ENCODE results near the gene C1orf226. TPM values are rescaled to one million over a fixed set of nuclear protein-coding genes. Genes with fewer than 3 reads are reported as not detected.
"Not testable (repeated sequence)": the region's sequence is repeated elsewhere in the genome, so short reads cannot be mapped to it uniquely, and the experiment has no call there.

The C1orf226 gene
- total and polyA plus RNA-seq, 3 donors from 2014 or later: 4.2 to 7.5 (median 6.5) TPM

GRCh38 chr1:162343470-162343869, 38.1 kb upstream of the C1orf226 start:
- no peak for DNase-seq
- Histone ChIP-seq H3K27ac (no peak overlapping the region), H3K4me1 (no peaks in the 10 kb centered on the region), H3K9me3 (no peaks in the 10 kb centered on the region), H3K4me3 (no peak overlapping the region), H3K27me3 (no peaks in the 10 kb centered on the region), H3K36me3 (ENCODE audit: low read depth, missing control alignments) (no peaks in the 10 kb centered on the region)
- intact Hi-C loops (cut with DNase I; ENCODE audit: low total_unique reads): no loop called here
- TF ChIP-seq POLR2A (IDR thresholded peaks at IDR 0.05) (no peak), CTCF (IDR thresholded peaks at IDR 0.05) (no peak)
- WGBS, 2 donors: 90 to 93% methylated on average over 5 of the region's 5 CpGs

GRCh38 chr1:162347281-162347680, 34.2 kb upstream of the C1orf226 start:
- WGBS, 2 donors: 64 to 67% methylated on average over 3 of the region's 3 CpGs

GRCh38 chr1:162349635-162350330, 31.7 kb upstream of the C1orf226 start:
- Histone ChIP-seq H3K4me3 (no peak overlapping the region), H3K9me3 (no peaks in the 10 kb centered on the region), H3K36me3 (ENCODE audit: low read depth, missing control alignments) (no peaks in the 10 kb centered on the region), H3K27ac (no peak overlapping the region), H3K27me3 (no peaks in the 10 kb centered on the region), H3K4me1 (no peaks in the 10 kb centered on the region)
- 59 to 69% methylated on average over 11 of the region's 11 CpGs for WGBS, 2 donors
- TF ChIP-seq POLR2A (IDR thresholded peaks at IDR 0.05): no peak
- TF ChIP-seq CTCF (IDR thresholded peaks at IDR 0.05): no peak
- intact Hi-C loops (cut with DNase I; ENCODE audit: low total_unique reads): no loop called here
- DNase-seq: no peak

More at GRCh38 chr1:162347281-162347680, 34.2 kb upstream of the C1orf226 start:
- Histone ChIP-seq H3K4me3 (no peak overlapping the region), H3K27ac (no peak overlapping the region), H3K4me1 (no peaks in the 10 kb centered on the region), H3K9me3 (no peaks in the 10 kb centered on the region), H3K36me3 (ENCODE audit: low read depth, missing control alignments) (no peaks in the 10 kb centered on the region), H3K27me3 (no peaks in the 10 kb centered on the region)
- TF ChIP-seq POLR2A (IDR thresholded peaks at IDR 0.05) (no peak), CTCF (IDR thresholded peaks at IDR 0.05) (no peak)
- intact Hi-C loops (cut with DNase I; ENCODE audit: low total_unique reads): no loop called here
- DNase-seq: no peak

- Histone ChIP-seq H3K4me1 (no peaks in the 10 kb centered on the region), H3K9me3 (no peaks in the 10 kb centered on the region), H3K27ac (no peak overlapping the region), H3K36me3 (ENCODE audit: low read depth, missing control alignments) (no peaks in the 10 kb centered on the region), H3K4me3 (no peak overlapping the region), H3K27me3 (no peaks in the 10 kb centered on the region)
- intact Hi-C loops (cut with DNase I; ENCODE audit: low total_unique reads): no loop called here
- WGBS, 2 donors: 68 to 77% methylated on average over 6 of the region's 6 CpGs
- no peak for DNase-seq
- TF ChIP-seq POLR2A (IDR thresholded peaks at IDR 0.05) (no peak), CTCF (IDR thresholded peaks at IDR 0.05) (no peak)
Measured at GRCh38 chr1:162351246-162351842, 30.2 kb upstream of the C1orf226 start.

GRCh38 chr1:162351874-162352273, 29.7 kb upstream of the C1orf226 start:
- H3K4me3 ChIP-seq; H3K4me1 ChIP-seq; H3K36me3 ChIP-seq (ENCODE audit: low read depth, missing control alignments); H3K9me3 ChIP-seq; intact Hi-C loops (cut with DNase I; ENCODE audit: low total_unique reads); DNase-seq; H3K27ac ChIP-seq; H3K27me3 ChIP-seq: not testable (repeated sequence)
- WGBS, 2 donors: 88 to 100% methylated on average over 3 of the region's 4 CpGs
